ENCODE measurements around the gene MSMP.

MSMP gene

GRCh38 chr9:35719546-35719945 lies 34.5 kb downstream of the MSMP start:
- no peak overlapping the region for H3K4me3 ChIP-seq (ENCODE audit: control insufficient read depth, low read depth, low read length)
- TF ChIP-seq, protein P1, sequence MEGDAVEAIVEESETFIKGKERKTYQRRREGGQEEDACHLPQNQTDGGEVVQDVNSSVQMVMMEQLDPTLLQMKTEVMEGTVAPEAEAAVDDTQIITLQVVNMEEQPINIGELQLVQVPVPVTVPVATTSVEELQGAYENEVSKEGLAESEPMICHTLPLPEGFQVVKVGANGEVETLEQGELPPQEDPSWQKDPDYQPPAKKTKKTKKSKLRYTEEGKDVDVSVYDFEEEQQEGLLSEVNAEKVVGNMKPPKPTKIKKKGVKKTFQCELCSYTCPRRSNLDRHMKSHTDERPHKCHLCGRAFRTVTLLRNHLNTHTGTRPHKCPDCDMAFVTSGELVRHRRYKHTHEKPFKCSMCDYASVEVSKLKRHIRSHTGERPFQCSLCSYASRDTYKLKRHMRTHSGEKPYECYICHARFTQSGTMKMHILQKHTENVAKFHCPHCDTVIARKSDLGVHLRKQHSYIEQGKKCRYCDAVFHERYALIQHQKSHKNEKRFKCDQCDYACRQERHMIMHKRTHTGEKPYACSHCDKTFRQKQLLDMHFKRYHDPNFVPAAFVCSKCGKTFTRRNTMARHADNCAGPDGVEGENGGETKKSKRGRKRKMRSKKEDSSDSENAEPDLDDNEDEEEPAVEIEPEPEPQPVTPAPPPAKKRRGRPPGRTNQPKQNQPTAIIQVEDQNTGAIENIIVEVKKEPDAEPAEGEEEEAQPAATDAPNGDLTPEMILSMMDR (IDR thresholded peaks at IDR 0.05; ENCODE audit: control insufficient read depth, insufficient read depth, low read depth, low read length, missing control alignments) = no peak
- DNase-seq (ENCODE audit: low read depth) = no peak

GRCh38 chr9:35718721-35719511 lies 35.2 kb downstream of the MSMP start:
- TF ChIP-seq, protein P1 (IDR thresholded peaks at IDR 0.05; ENCODE audit: control insufficient read depth, insufficient read depth, low read depth, low read length, missing control alignments) = no peak
- H3K4me3 ChIP-seq (ENCODE audit: control insufficient read depth, low read depth, low read length) = no peak overlapping the region
- no peak for DNase-seq (ENCODE audit: low read depth)

DNA sequence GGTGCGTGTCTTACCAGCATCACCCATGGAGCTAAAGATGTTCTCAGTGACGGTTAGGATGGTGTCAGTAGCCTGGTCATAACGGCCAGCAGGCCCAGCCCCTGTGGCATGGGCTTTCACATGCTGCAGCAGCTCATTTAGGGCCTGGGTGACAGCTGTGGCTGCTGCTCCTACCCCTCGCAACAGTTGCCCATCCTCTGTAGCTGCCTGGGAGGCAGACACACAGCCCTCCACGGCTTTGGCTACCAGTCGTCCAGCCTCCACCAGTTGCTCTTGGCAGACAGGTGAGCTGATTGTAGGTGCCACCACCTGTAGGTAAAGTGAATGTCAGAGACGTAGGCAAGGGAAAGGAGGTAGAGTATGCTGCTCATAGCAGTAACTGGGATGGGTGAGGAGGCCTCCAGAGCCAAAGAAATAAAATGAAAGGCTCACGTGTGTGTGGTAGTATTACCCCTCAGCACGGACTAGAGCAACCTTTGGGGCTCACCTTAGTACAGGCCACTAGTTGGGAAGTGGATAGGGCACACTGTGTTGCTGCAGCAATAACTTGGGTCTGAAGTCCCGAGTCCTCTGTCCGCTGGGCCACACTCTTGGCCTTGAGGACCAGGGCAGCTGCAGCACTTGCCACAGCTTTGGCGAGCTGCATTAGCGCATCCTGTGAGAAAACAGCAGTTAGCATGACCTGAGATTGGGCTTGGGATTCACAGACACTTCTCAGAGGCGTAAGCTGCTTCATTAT lies 36.8 kb downstream of the MSMP start:
- TF ChIP-seq, protein P1 (IDR thresholded peaks at IDR 0.05; ENCODE audit: control insufficient read depth, insufficient read depth, low read depth, low read length, missing control alignments) = no peak
- no peak for DNase-seq (ENCODE audit: low read depth)
- no peak overlapping the region for H3K4me3 ChIP-seq (ENCODE audit: control insufficient read depth, low read depth, low read length)

GRCh38 chr9:35716230-35716629 lies 37.8 kb downstream of the MSMP start:
- no peak overlapping the region for H3K4me3 ChIP-seq (ENCODE audit: control insufficient read depth, low read depth, low read length)
- no peak for DNase-seq (ENCODE audit: low read depth)
- TF ChIP-seq, protein P1 (IDR thresholded peaks at IDR 0.05; ENCODE audit: control insufficient read depth, insufficient read depth, low read depth, low read length, missing control alignments) = no peak

- TF ChIP-seq, protein P1 (IDR thresholded peaks at IDR 0.05; ENCODE audit: control insufficient read depth, insufficient read depth, low read depth, low read length, missing control alignments) = no peak
- H3K4me3 ChIP-seq (ENCODE audit: control insufficient read depth, low read depth, low read length) = no peak overlapping the region
- DNase-seq (ENCODE audit: low read depth) = no peak
These were observed 39.4 kb downstream of the MSMP start for GRCh38 chr9:35714579-35715252.

GRCh38 chr9:35714123-35714522 lies 40.0 kb downstream of the MSMP start:
- TF ChIP-seq, protein P1 (IDR thresholded peaks at IDR 0.05; ENCODE audit: control insufficient read depth, insufficient read depth, low read depth, low read length, missing control alignments) = no peak
- H3K4me3 ChIP-seq (ENCODE audit: control insufficient read depth, low read depth, low read length) = no peak overlapping the region
- no peak for DNase-seq (ENCODE audit: low read depth)

All from AG09309 (cell line).